ENCODE measurements around the gene MYBPH. TPM values are rescaled to one million over a fixed set of nuclear protein-coding genes. Genes with fewer than 3 reads are reported as not detected.

Gene MYBPH
- total RNA-seq, 1 experiment from 2014 or later = not detected

GRCh38 chr1:203219934-203220333 is 44.3 kb upstream of the MYBPH start:
- H4K91ac ChIP-seq (ENCODE audit: insufficient read length, low read depth, low read length) = no peak overlapping the region
- no CpG with 5 or more reads among the region's 8 CpGs for WGBS (ENCODE audit: extremely low coverage, insufficient read length, low lambda C conversion rate)
- no peaks in the 10 kb centered on the region; a peak in 1 of 7 replicates for H3K36me3 Mint-ChIP-seq (ENCODE audit: insufficient read depth in 1 of 3, low read depth in 3 of 3)
- no peak overlapping the region for H3K4me3 Mint-ChIP-seq
- H3K9ac ChIP-seq (ENCODE audit: extremely low read depth, insufficient read length, low read length) = no peak overlapping the region
- H3K56ac ChIP-seq (ENCODE audit: insufficient read length, low read depth, low read length) = no peak overlapping the region
- H2BK15ac ChIP-seq (ENCODE audit: low read depth, low read length) = no peak overlapping the region
- H2AK5ac ChIP-seq (ENCODE audit: insufficient read length, low read length) = no peak overlapping the region
- H2BK12ac ChIP-seq (ENCODE audit: insufficient read length, low read depth, low read length) = no peak overlapping the region
- no peak overlapping the region for H3K23ac ChIP-seq (ENCODE audit: insufficient read length, low read depth, low read length)
- no peak overlapping the region for H3T11ph ChIP-seq (ENCODE audit: low read length)
- H3K27me3 ChIP-seq (ENCODE audit: insufficient read depth, low read length) = no peaks in the 10 kb centered on the region
- DNase-seq = peak; percentile 35
- no peak overlapping the region for H2BK5ac ChIP-seq (ENCODE audit: insufficient read length, low read length)
- no peak overlapping the region for H3K4me2 ChIP-seq (ENCODE audit: insufficient read depth, insufficient read length, low read length)
- peaks cover 13 to 29% of the 10 kb centered on the region in 2 experiments for H3K4me1 Mint-ChIP-seq
- H3K4me1 ChIP-seq (ENCODE audit: insufficient read depth, low read length) = no peaks in the 10 kb centered on the region; the same call in 1 of the 2 replicates
- no peaks in the 10 kb centered on the region for H3K79me1 ChIP-seq (ENCODE audit: insufficient read depth, low read depth, low read length, poor library complexity, severe bottlenecking)
- no peaks in the 10 kb centered on the region; a peak in 1 of 5 replicates for H3K9me3 Mint-ChIP-seq
- no peaks in the 10 kb centered on the region for H4K20me1 ChIP-seq (ENCODE audit: control insufficient read depth, insufficient read depth, insufficient read length)
- TF ChIP-seq CTCF (conservative IDR thresholded peaks at IDR 0.05) = no peak
- H3K14ac ChIP-seq (ENCODE audit: insufficient read depth, low read length) = no peak overlapping the region
- H3K79me2 ChIP-seq (ENCODE audit: insufficient read depth, low read length) = no peaks in the 10 kb centered on the region
- H3K4ac ChIP-seq (ENCODE audit: low read depth, low read length) = no peak overlapping the region
- H3K27me3 Mint-ChIP-seq (ENCODE audit: low read depth) = peaks cover 21% of the 10 kb centered on the region
- H2BK20ac ChIP-seq (ENCODE audit: low read depth, low read length, poor library complexity, severe bottlenecking) = no peak overlapping the region
- no peak overlapping the region for H3K18ac ChIP-seq (ENCODE audit: insufficient read length, low read depth, low read length)
- H2AFZ ChIP-seq (ENCODE audit: low read length) = no peak overlapping the region
- H3K23me2 ChIP-seq (ENCODE audit: insufficient read length, low read depth, low read length, poor library complexity, severe bottlenecking) = no peaks in the 10 kb centered on the region
- H3K27ac ChIP-seq (ENCODE audit: insufficient read length, low read depth, low read length) = no peak overlapping the region
- H4K5ac ChIP-seq (ENCODE audit: insufficient read length, low read depth, low read length) = no peak overlapping the region
- no peak overlapping the region for H4K8ac ChIP-seq (replicated peaks; ENCODE audit: insufficient read length, low read depth, low read length)
- no peak overlapping the region for H2BK120ac ChIP-seq (ENCODE audit: low read depth, low read length, poor library complexity, severe bottlenecking)
- H3K9me3 ChIP-seq (ENCODE audit: control insufficient read depth, low read depth, low read length) = no peaks in the 10 kb centered on the region
- no peak overlapping the region for H3K27ac Mint-ChIP-seq

Data from H9 (cell line).